ENCODE measurements around the gene MACROD2.

DNA sequence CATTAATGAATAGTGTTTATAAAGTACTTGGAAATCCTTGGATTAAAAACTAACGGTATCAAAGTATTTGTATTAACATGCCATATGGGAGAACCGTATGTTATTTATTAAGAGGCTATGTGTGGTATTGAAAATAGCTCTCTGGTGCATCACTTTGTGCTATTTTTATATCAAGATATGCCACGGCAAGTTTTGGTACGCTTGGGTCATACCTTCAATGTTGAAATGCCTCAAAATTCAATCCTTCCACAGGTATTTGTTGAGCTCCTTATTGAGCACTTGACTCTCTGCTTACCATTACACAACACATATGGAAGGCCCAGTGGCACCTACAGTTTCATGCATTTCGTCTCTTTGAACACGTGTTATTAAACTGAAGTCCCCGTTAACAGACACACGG, 1930.1 kb downstream of the MACROD2 start:
- TF ChIP-seq, protein P1, sequence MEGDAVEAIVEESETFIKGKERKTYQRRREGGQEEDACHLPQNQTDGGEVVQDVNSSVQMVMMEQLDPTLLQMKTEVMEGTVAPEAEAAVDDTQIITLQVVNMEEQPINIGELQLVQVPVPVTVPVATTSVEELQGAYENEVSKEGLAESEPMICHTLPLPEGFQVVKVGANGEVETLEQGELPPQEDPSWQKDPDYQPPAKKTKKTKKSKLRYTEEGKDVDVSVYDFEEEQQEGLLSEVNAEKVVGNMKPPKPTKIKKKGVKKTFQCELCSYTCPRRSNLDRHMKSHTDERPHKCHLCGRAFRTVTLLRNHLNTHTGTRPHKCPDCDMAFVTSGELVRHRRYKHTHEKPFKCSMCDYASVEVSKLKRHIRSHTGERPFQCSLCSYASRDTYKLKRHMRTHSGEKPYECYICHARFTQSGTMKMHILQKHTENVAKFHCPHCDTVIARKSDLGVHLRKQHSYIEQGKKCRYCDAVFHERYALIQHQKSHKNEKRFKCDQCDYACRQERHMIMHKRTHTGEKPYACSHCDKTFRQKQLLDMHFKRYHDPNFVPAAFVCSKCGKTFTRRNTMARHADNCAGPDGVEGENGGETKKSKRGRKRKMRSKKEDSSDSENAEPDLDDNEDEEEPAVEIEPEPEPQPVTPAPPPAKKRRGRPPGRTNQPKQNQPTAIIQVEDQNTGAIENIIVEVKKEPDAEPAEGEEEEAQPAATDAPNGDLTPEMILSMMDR (IDR thresholded peaks at IDR 0.05): no peak
- TF ChIP-seq POLR2A (IDR thresholded peaks at IDR 0.05): no peak
